Cardiac muscle cell (in vitro differentiated cells and primary cell): ENCODE results near the gene MYH9. TPM values are rescaled to one million over a fixed set of nuclear protein-coding genes. Genes with fewer than 3 reads are reported as not detected.
"Not testable (repeated sequence)": the region's sequence is repeated elsewhere in the genome, so short reads cannot be mapped to it uniquely, and the experiment has no call there.

Source experiments
- DNase-seq, 2 donors: peaks; one replicate each; pipeline versions ENCODE4 v3.0.0 to v3.0.0-alpha.2; 2010 to 2017; ENCODE audit warnings: low read depth in 1 of 2, low spot score in 1 of 2
- H3K27ac ChIP-seq: fragments of 200-600 bp; sonication (generic); 2 replicates; pipeline ENCODE4 v1.5.1; 2016
- H3K27me3 ChIP-seq: fragments of 200-600 bp; sonication (generic); 2 replicates; pipeline ENCODE4 v1.6.0; 2016; ENCODE audit warnings: control low read depth
- H3K36me3 ChIP-seq: fragments of 200-600 bp; sonication (generic); 2 replicates; pipeline ENCODE4 v1.5.1; 2016; ENCODE audit warnings: control low read depth
- H3K4me1 ChIP-seq: fragments of 200-600 bp; sonication (generic); 2 replicates; pipeline ENCODE4 v1.8.1; 2017; ENCODE audit warnings: low read depth, mild to moderate bottlenecking, mixed run types
- H3K4me3 ChIP-seq: fragments of 200-600 bp; sonication (generic); 2 replicates; pipeline ENCODE4 v1.5.1; 2016; ENCODE audit warnings: mild to moderate bottlenecking
- H3K9me3 ChIP-seq: fragments of 200-600 bp; sonication (generic); 2 replicates; pipeline ENCODE4 v1.5.1; 2017; ENCODE audit warnings: low read depth, mild to moderate bottlenecking, control low read depth
- CTCF ChIP-seq: IDR thresholded peaks from 2 replicates; pipeline ENCODE4 v1.5.1; 2012; ENCODE audit warnings: low read depth, mild to moderate bottlenecking, low read length
- polyA plus RNA-seq: library from polyadenylated mRNA; unstranded; fragments of >200 nt; fragmentation: Nextera tagmentation; extraction: Ambion mirVana; gene quantifications from 2 replicates; pipeline ENCODE4 v1.2.1, GENCODE V29; 2016
- total RNA-seq: library from RNA; depleted of rRNA; stranded (reverse); fragments of >200 nt; gene quantifications from 2 replicates; pipeline ENCODE4 v1.2.3, GENCODE V29; 2016

MYH9 gene
- total and polyA plus RNA-seq, 2 experiments from 2014 or later, result 88.7 to 174 TPM

- no peak for TF ChIP-seq CTCF
- Histone ChIP-seq H3K4me1 (peaks cover 37% of the 10 kb centered on the region), H3K27me3 (no peaks in the 10 kb centered on the region), H3K27ac (peak overlapping the region; percentile 80), H3K9me3 (no peaks in the 10 kb centered on the region), H3K4me3 (no peak overlapping the region), H3K36me3 (no peaks in the 10 kb centered on the region)
- no peak for DNase-seq
Measured at GRCh38 chr22:36431977-36432376, 44.2 kb upstream of the MYH9 start.

GRCh38 chr22:36430863-36431262, 43.1 kb upstream of the MYH9 start:
- Histone ChIP-seq H3K36me3 (no peaks in the 10 kb centered on the region), H3K9me3 (no peaks in the 10 kb centered on the region), H3K27ac (no peak overlapping the region), H3K4me3 (no peak overlapping the region), H3K4me1 (peaks cover 43% of the 10 kb centered on the region), H3K27me3 (no peaks in the 10 kb centered on the region)
- no peak for TF ChIP-seq CTCF
- DNase-seq, result no peak

GRCh38 chr22:36427952-36428351, 40.2 kb upstream of the MYH9 start:
- H3K9me3 ChIP-seq, H3K4me3 ChIP-seq, H3K36me3 ChIP-seq, H3K27ac ChIP-seq, H3K27me3 ChIP-seq, DNase-seq: not testable (repeated sequence)
- peaks cover 20% of the 10 kb centered on the region for H3K4me1 ChIP-seq

- Histone ChIP-seq H3K27me3 (no peaks in the 10 kb centered on the region), H3K9me3 (no peaks in the 10 kb centered on the region), H3K4me3 (no peak overlapping the region), H3K27ac (peak overlapping the region; percentile 92), H3K36me3 (no peaks in the 10 kb centered on the region), H3K4me1 (peaks cover 17% of the 10 kb centered on the region)
- peak; percentile 55 to 73 for DNase-seq
- TF ChIP-seq CTCF, result no peak
Measured at GRCh38 chr22:36425977-36426523, 38.3 kb upstream of the MYH9 start.

GRCh38 chr22:36424901-36425579, 37.3 kb upstream of the MYH9 start:
- no peaks in the 10 kb centered on the region for H3K9me3 ChIP-seq
- H3K27ac ChIP-seq, result no peak overlapping the region
- H3K4me1 ChIP-seq, result peaks cover 17% of the 10 kb centered on the region
- no peak for TF ChIP-seq CTCF
- H3K4me3 ChIP-seq, result no peak overlapping the region
- DNase-seq, result no peak
- H3K36me3 ChIP-seq, result no peaks in the 10 kb centered on the region
- H3K27me3 ChIP-seq, result no peaks in the 10 kb centered on the region

- not testable (repeated sequence) for H3K27me3 ChIP-seq, H3K4me3 ChIP-seq, H3K36me3 ChIP-seq, H3K27ac ChIP-seq, H3K9me3 ChIP-seq, DNase-seq
- H3K4me1 ChIP-seq, result peaks cover 20% of the 10 kb centered on the region
Measured at GRCh38 chr22:36424466-36424865, 36.7 kb upstream of the MYH9 start.
